Bone marrow (tissue), 2 donors: ENCODE results near the gene TUBA1C.
"Not testable (repeated sequence)": the region's sequence is repeated elsewhere in the genome, so short reads cannot be mapped to it uniquely, and the experiment has no call there.

Source experiments
- DNase-seq, 2 donors: peaks; one replicate each; lab custom pipeline; 2025; lab: John Stamatoyannopoulos, UW

The TUBA1C gene

DNA sequence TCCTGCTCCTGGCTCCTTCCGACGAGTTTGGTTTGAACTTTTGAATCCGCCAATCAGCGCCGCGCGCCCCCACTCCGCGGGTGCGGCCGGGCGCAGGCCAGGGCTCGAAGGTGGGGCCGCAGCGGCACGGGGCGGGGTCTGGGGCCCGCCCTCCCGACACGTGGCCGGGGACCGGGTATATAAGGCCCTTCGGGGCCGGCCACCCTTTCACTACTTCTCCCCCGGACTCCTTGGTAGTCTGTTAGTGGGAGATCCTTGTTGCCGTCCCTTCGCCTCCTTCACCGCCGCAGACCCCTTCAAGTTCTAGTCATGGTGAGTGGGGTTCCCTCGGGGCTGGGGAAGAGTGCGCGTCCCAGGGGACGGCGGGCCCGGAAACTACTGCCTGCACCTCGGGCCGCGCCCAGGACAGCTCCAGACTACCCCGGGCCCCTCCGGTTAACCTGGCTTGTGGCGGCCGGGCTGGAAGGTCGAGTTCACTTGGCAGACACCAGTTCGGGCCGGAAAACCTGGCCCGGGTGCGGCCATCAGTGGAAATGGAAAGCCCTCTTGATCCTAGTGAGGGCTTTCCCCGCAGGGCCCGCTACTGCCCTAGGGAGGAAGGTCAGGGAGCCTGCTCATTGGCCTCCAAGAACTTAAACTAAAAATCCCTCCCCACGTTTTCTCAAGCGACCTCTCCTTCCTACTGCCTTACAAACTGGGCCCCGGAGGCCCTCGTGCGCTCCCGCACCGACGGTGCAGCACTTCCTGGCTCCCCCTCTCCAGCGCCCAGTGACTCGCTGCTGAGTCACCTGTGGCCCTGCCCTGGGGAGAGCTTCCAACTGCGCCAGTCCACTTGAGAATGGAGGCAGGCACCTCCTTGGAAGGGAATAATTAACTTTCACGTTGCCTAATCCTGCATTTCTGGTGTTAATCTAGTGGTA lies at the start of gene TUBA1C:
Gene TUBA1C (plus strand): TSS at position 210 of the 920 bp plus-strand sequence. CDS start 100 bp downstream, at position 310.
- DNase-seq: peak; percentile 82 to 84

DNA sequence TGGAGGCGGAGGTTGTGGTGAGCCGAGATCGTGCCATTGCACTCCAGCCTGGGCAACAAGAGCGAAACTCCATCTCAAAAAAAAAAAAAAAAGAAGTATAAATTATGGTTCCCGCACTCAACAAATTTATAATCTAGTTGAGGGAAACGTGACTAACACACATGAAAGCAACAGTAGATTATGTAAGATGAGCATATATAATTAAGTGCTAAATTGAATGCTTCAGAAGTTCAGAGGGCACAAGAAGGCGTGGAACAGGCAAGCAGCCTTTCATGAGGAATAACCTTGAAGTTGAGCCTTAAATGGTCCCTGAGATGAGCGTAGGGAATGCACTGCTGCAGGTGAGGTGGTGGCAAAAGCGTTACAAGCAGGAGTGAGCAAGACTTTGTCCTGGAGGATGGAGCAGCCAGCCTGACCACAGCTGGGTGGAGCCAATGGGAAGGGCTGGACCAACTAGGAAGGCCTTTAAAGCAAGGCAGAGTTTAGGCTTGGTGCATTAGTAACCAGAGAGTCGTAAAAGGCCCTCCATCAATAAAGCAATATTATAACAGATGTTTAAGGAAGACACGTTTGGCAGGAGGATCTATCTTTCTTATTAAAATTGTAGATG lies 45.4 kb upstream of the TUBA1C start:
- DNase-seq: no peak

DNA sequence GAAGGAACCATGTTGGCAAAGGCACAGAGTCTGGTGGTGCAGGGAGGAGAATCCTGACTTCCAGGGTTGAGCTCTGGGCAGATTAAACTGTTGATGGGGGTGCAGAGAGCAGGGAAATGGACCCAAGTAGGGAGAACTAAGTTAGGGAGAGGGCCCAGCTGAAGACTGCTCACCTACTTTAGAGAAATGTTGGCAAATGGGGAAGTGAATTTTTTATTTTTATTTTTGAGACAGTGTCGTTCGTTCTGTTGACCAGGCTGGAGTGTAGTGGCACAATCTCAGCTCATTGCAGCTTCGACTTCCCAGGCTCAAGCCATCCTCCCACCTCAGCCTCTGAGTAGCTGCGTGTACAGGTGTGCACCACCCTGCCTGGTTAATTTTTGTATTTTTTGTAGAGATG lies 43.9 kb upstream of the TUBA1C start:
- DNase-seq: no peak

DNA sequence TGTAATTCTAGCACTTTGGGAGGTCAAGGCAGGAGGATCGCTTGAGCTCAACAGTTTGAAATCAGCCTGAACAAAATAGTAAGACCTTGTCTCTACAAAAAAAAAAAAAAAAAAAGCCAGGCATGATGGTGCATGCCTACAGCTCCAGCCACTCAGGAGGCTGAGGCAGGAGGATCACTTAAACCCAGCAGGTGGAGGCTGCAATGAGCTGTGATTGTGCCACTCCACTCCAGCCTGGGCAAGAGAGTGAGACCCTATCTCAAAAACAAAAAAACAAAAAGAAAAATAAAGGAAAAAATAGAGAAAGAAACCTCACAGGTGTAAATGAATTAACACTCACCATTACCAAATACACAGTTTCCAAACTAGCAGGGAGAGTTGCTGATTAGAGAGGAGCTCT lies 41.8 kb upstream of the TUBA1C start:
- no peak for DNase-seq

DNA sequence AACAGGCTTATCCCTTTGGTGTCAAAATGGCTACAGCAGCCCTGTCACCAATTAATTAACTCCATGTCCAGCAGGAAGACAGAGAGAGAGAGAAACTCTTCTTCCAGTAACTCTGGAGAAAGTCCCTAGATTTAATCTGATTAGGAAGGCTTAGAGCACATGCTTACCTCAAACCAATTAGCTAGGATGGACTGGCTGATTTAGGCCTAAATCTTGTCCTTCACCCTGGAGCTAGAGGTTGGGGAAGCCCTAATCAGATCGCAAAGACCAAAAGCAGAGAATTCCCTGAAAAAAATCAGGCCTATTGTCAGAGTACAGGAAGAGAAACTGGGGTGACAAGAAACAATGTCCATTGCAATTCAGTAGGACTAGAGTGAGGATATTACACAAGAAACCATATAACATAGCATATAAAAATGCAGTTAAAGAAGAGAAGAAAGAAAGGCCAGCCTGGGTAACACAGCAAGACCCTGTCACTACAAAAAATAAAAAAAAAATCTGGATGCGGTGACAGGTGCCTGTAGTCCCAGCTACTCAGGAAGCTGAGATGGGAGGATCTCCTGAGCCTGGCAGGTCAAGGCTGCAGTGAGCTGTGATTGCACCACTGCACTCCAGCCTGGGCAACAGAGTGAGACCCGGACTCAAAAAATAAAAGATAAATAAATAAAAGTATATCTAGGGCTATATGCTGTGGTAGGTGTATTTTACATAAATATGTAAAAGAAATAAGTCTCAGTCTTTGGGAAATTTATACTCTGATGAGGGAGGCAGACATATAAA lies 41.1 kb upstream of the TUBA1C start:
- no peak for DNase-seq

DNA sequence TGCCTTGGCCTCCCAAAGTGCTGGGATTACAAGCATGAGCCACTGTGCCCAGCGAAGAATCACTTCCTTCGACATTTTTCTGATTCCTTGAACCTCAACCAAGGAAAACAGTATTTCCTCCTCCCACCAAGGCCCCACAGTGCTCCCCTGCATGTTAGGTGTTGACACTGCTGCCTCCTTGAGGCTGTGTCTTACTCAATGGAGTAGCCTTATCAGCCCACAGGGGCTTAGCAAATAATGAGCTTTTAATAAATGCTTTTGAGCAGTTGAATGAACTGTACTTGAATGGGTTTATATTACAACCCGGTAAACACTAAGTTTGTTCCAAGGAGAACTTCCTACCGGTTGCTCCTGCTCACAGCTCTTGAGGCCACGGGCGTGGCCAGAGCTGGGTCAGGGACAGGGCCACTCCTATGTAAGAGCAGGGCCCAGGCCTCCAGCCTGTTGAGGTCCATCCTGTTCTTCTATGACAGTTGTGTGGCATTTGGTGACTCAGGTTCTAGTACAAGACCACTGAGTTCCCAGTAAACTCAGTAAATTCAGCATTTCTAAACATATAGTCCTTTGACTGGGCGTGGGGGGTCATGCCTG lies 39.2 kb upstream of the TUBA1C start:
- DNase-seq: no peak

DNA sequence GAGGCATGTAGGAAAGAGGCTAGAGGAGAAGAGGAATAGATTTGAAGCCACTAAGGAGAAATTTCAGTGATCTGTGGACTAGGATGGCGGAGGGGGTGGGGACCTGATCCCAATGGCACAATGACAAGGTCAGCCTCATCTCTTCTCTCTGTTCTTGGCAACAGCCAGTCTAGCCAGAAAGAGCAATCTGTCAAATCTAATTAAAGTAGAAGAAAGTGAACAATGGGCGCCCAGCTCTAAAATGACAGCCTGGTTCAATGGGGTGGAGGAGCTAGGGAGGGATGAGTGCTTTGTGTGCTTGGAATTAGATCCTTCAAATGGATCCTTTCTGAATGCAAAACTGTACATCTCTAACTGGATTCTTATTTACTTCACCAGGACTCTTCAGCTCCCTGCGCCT lies 37.2 kb upstream of the TUBA1C start:
- DNase-seq: no peak

GRCh38 chr12:49228653-49229052 lies 36.2 kb upstream of the TUBA1C start:
- DNase-seq: no peak

GRCh38 chr12:49230176-49230804 lies 34.6 kb upstream of the TUBA1C start:
- no peak for DNase-seq

DNA sequence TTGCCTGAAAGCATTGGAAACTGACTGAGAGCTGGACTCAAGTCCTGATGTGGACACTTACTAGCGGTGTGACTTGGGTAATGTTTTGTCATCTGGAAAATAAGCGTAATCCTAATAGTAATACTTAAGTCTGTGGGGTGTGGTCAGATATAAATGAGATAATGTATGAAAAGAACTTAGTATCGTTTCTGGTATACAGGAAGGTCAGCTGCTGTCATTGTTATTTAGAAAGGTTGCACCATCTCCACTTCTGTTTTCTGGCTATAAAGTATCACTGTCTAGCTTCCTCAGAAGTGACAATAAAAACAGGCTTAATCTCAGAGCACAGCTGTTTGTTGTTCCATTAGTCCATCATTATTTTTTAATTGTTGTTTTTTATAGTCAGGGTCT lies 34.1 kb upstream of the TUBA1C start:
- DNase-seq: no peak

- no peak for DNase-seq
These were observed 32.8 kb upstream of the TUBA1C start for GRCh38 chr12:49231878-49232655.

GRCh38 chr12:49232940-49233841 lies 31.7 kb upstream of the TUBA1C start:
- no peak for DNase-seq

GRCh38 chr12:49233842-49234526 lies 30.9 kb upstream of the TUBA1C start:
- DNase-seq: peak; percentile 54 to 67

DNA sequence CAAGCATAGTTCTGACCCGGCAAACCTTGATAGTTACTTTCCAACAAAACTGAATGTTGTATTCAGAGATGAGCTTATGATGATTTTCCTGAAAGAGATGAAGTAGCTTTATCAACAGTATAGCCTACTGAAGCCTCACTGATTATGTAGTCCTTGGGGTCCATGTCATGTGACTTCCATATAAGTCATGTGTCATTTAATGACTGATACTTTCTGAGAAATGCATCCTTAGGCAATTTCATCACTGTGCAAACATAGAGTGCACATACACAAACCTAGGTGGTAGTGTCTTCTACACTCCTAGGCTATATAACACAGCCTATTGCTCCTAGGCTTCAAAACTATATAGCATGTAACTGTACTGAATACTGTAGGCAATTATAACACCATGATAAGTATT lies 28.5 kb upstream of the TUBA1C start:
- DNase-seq: no peak

GRCh38 chr12:49243631-49244030 lies 21.3 kb upstream of the TUBA1C start:
- no peak for DNase-seq

GRCh38 chr12:49244176-49244575 lies 20.7 kb upstream of the TUBA1C start:
- DNase-seq: no peak

- DNase-seq: no peak
These were observed 13.5 kb upstream of the TUBA1C start for GRCh38 chr12:49251357-49251756.

GRCh38 chr12:49253033-49253623 lies 11.8 kb upstream of the TUBA1C start:
- no peak for DNase-seq

DNA sequence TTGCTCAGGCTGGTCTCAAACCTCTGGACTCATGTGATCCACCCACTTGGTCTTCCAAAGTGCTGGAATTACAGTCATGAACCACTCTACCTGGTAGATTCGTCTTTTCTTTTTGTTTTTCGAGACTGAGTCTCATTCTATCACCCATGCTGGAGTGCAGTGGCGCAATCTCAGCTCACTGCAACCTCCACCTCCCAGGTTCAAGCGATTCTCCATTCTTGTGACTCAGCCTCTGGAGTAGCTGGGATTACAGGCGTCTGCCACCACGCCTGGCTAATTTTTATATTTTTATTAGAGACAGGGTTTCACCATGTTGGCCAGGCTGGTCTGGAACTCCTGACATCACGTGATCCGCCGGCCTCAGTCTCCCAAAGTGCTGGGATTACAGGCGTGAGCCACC lies 9.4 kb upstream of the TUBA1C start:
- not testable (repeated sequence) for DNase-seq
